NCI-H146 treated with DMSO at 0.1 percent for 48 hours (cell line): ENCODE results near the gene WDR41.
A peak's percentile ranks its signal among the peaks of the same experiment; 100 is the strongest.
"Not testable (repeated sequence)": the region's sequence is repeated elsewhere in the genome, so short reads cannot be mapped to it uniquely, and the experiment has no call there.

Experiments
- DNase-seq: peaks from one replicate; lab custom pipeline; 2025; ENCODE audit not compliant: unreplicated experiment; lab: John Stamatoyannopoulos, UW

Gene WDR41, protein sequence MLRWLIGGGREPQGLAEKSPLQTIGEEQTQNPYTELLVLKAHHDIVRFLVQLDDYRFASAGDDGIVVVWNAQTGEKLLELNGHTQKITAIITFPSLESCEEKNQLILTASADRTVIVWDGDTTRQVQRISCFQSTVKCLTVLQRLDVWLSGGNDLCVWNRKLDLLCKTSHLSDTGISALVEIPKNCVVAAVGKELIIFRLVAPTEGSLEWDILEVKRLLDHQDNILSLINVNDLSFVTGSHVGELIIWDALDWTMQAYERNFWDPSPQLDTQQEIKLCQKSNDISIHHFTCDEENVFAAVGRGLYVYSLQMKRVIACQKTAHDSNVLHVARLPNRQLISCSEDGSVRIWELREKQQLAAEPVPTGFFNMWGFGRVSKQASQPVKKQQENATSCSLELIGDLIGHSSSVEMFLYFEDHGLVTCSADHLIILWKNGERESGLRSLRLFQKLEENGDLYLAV

DNA sequence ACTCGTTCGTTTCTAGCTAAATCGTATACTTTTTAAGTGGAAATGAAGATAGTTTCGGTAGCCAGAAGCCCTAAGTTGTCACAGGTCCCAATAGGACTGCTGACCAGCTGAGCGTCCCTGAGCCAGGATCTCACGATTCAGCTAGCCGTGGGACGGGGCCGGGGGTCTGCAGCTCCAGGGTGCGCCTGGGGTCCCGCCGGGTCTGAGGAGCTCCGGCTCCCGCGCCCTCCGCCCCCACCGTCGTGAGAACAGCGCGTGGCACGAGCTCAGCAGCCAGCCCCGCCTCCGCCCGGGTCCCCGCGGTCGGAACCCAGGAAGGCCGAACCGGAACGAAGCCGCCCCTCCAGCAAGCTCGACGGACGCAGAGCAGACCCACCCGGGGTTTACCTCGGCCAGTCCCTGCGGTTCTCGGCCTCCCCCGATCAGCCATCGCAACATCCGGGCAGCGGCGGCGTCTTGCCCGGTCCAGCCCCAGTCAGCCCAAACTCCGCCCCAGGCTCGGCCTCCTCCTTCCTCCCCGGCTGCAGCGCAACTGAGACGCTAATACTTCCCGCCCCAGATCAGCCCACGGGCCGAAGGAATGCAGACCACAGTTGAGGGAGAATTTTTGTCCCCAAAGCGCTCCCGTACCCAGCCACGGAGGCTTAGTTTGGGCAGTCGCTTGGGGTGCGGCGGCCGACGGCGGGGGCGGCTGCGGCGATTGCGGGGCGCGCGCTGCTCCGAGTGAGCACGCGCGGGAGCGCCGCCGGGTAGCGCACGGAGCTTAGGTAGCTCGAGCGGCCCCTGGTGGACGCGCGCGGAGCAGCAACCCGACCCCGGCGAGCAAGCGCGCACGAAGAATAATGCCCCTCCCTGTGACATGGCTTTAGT lies at the start of gene WDR41:
Gene WDR41, minus strand, starts transcription at position 534 of the 870 bp plus-strand sequence. Its CDS starts 96 bp downstream, at position 438.
- peak; percentile 74 for DNase-seq

DNA sequence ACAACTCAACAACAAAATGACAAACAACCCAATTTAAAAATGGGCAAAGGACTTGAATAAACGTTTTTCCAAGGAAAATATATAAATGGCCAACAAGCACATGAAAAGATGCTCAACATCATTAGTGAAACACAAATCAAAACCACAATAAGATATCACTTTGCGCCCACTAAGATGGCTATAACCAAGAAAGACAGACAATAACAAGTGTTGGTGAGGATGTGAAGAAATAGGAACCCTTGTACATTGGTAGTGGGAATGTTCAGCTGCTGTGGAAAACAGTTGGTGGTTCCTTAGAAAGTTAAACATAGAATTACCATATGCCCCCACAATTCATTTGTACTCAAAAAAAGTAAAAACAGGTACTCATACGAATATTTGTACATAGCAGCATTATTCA lies 39.2 kb upstream of the WDR41 start:
- DNase-seq = no peak

- DNase-seq = peak; percentile 7
Measured at GRCh38 chr5:77518304-77518703, 26.2 kb upstream of the WDR41 start.

- DNase-seq = no peak
Measured at GRCh38 chr5:77514457-77514856, 22.3 kb upstream of the WDR41 start.

DNA sequence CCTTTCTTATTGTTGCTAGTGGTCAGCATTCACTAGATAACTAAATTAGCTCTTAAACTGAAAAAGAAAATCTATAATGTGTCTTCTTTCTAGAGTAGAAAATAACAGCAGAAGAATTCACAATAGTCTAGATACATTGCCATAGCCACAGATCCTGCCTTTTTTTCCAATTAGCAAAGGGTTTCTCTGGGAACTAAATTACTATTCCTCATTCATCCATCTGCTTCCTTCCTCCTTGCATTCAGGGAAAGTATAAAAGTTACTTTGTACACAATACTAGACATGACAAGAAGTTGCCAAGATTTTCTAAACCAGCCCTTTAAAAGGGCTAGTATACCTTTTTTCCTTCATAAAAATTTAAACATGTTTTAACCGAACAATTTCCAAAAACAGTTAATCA lies 21.2 kb upstream of the WDR41 start:
- DNase-seq = no peak

DNA sequence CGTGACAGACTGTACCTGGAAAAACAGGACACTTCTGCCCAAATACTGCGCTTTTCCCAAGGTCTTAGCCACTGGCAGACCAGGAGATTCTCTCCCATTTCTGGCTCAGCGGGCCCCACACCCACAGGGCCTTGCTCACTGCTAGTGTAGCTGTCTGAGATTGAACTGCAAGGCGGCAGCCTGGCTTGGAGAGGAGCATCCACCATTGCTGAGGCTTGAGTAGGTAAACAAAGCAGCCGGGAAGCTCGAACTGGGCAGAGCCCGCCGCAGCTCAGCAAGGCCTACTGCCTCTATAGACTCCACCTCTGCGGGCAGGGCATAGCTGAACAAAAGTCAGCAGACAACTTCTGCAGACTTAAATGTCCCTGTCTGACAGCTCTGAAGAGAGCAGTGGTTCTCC lies 9.0 kb upstream of the WDR41 start:
- not testable (repeated sequence) for DNase-seq

- DNase-seq = no peak
Measured at GRCh38 chr5:77499973-77500372, 7.9 kb upstream of the WDR41 start.

GRCh38 chr5:77499441-77499840 lies 7.3 kb upstream of the WDR41 start:
- DNase-seq = no peak

DNA sequence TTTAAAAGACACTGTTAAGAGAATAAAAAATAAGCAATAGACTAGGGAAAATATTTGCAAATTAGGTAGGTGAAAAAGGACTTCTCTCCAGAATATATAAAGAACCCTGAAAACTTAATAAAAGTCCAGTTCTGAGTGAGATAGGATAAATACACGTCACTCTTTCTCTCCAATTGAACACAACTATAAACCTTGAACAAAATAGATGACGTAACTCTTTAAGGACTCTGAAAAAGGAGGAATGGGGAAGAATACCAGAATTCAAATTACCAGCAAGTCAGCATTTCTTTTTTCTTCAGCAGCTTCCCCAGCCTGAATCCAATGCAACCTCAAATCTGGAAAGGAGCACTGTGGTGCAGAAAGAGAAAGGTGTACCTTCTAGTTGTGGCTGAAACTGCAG lies 6.8 kb upstream of the WDR41 start:
- DNase-seq = no peak

GRCh38 chr5:77494935-77495334 lies 2.8 kb upstream of the WDR41 start:
- no peak for DNase-seq

GRCh38 chr5:77492653-77493000 lies 511 bp upstream of the WDR41 start:
- no peak for DNase-seq

DNA sequence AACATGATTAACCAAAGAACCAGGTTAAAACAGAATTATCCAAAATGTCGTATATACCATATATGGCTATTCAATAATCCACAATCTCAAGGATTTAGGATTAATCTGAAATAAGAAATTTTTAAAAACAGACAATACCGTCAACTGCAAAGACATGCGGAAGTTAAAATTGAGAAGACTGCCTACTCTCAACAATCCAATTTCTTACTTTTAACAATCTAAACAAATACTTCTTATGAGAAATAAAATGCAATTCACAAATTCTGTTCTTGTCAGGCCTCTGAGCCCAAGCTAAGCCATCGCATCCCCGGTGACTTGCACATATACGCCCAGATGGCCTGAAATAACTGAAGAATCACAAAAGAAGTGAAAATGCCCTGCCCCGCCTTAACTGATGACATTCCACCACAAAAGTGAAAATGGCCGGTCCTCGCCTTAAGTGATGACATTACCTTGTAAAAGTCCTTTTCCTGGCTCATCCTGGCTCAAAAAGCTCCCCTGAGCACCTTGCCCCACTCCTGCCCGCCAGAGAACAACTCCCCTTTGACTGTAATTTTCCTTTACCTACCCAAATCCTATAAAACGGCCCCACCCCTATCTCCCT lies 1.3 kb downstream of the WDR41 start:
- DNase-seq = not testable (repeated sequence)

- no peak for DNase-seq
Measured at GRCh38 chr5:77486344-77486962, 5.7 kb downstream of the WDR41 start.

GRCh38 chr5:77483682-77484081 lies 8.4 kb downstream of the WDR41 start:
- no peak for DNase-seq

- DNase-seq = not testable (repeated sequence)
Measured at GRCh38 chr5:77475041-77475440, 17.1 kb downstream of the WDR41 start.

DNA sequence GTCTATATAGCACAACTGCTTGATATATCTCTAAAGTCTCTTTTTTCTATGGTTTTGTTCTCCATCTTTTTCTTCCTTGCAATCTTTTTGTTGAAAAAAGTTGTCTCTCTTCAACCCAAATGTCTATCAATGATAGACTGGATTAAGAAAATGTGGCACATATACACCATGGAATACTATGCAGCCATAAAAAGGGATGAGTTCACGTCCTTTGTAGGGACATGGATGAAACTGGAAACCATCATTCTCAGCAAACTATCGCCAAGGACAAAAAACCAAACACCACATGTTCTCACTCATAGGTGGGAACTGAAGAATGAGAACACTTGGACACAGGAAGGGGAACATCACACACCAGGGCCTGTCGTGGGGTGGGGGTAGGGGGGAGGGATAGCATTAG lies 23.2 kb downstream of the WDR41 start:
- DNase-seq = not testable (repeated sequence)

GRCh38 chr5:77463905-77464304 lies 28.2 kb downstream of the WDR41 start:
- no peak for DNase-seq

- DNase-seq = no peak
Measured at GRCh38 chr5:77461287-77461686, 30.8 kb downstream of the WDR41 start.

- DNase-seq = no peak
Measured at GRCh38 chr5:77454123-77454522, 38.0 kb downstream of the WDR41 start.

- no peak for DNase-seq
Measured at GRCh38 chr5:77452351-77452750, 39.8 kb downstream of the WDR41 start.

GRCh38 chr5:77449981-77450380 lies 42.1 kb downstream of the WDR41 start:
- no peak for DNase-seq
